GM23248 (cell line): Measurements from ENCODE around the gene DENND2D. TPM values are rescaled to one million over a fixed set of nuclear protein-coding genes. Genes with fewer than 3 reads are reported as not detected.

Experiments
- DNase-seq: peaks from one replicate; pipeline ENCODE4 v3.0.0-alpha.2; 2015
- H2AFZ ChIP-seq: fragments of 200-600 bp; sonication (generic); 2 replicates; pipeline ENCODE4 v1.6.1; 2016; ENCODE audit warnings: antibody characterized with exemption
- H3F3A ChIP-seq: fragments of 200-600 bp; sonication (generic); 2 replicates; pipeline ENCODE4 v1.6.1; 2016; ENCODE audit warnings: mild to moderate bottlenecking, antibody characterized with exemption, mixed run types; ENCODE audit not compliant: insufficient read depth
- H3K27ac ChIP-seq: fragments of 200-600 bp; sonication (generic); 2 replicates; pipeline ENCODE4 v1.5.1; 2016; ENCODE audit warnings: mild to moderate bottlenecking
- H3K27me3 ChIP-seq: fragments of 200-600 bp; sonication (generic); replicated peaks from 2 replicates; pipeline ENCODE4 v1.6.1; 2016; ENCODE audit warnings: mild to moderate bottlenecking; ENCODE audit not compliant: insufficient read depth
- H3K36me3 ChIP-seq: fragments of 200-600 bp; sonication (generic); 2 replicates; pipeline ENCODE4 v1.6.1; 2016; ENCODE audit warnings: low read depth, mild to moderate bottlenecking
- H3K4me1 ChIP-seq: fragments of 200-600 bp; sonication (generic); 2 replicates; pipeline ENCODE4 v1.6.1; 2016; ENCODE audit warnings: mild to moderate bottlenecking; ENCODE audit not compliant: insufficient read depth
- H3K4me2 ChIP-seq: fragments of 200-600 bp; sonication (generic); one replicate; pipeline ENCODE4 v1.6.1; 2016; ENCODE audit warnings: mild to moderate bottlenecking; ENCODE audit not compliant: unreplicated experiment
- H3K4me3 ChIP-seq: fragments of 200-600 bp; sonication (generic); 2 replicates; pipeline ENCODE4 v1.5.1; 2016; ENCODE audit warnings: mild to moderate bottlenecking
- H3K79me2 ChIP-seq: fragments of 200-600 bp; sonication (generic); 2 replicates; pipeline ENCODE4 v1.6.1; 2016; ENCODE audit warnings: mild to moderate bottlenecking; ENCODE audit not compliant: insufficient read depth
- H3K9ac ChIP-seq: fragments of 200-600 bp; sonication (generic); 2 replicates; pipeline ENCODE4 v1.6.1; 2016; ENCODE audit warnings: mild to moderate bottlenecking
- H3K9me2 ChIP-seq: fragments of 200-600 bp; sonication (generic); 2 replicates; pipeline ENCODE4 v1.6.1; 2016; ENCODE audit warnings: mixed run types, mild to moderate bottlenecking, moderate library complexity; ENCODE audit not compliant: insufficient read depth
- H3K9me3 ChIP-seq: fragments of 200-600 bp; sonication (generic); one replicate; pipeline ENCODE4 v1.6.1; 2017; ENCODE audit warnings: low read depth
- H4K20me1 ChIP-seq: fragments of 200-600 bp; sonication (generic); 2 replicates; pipeline ENCODE4 v1.6.0; 2016; ENCODE audit not compliant: insufficient read depth
- EZH2 ChIP-seq: fragments of 200-600 bp; sonication (generic); IDR thresholded peaks from 2 replicates; pipeline ENCODE4 v1.6.1; 2018; ENCODE audit warnings: antibody characterized with exemption, mild to moderate bottlenecking; ENCODE audit not compliant: insufficient read depth, poor library complexity, severe bottlenecking
- EZH2phosphoT487 ChIP-seq: fragments of 200-600 bp; sonication (generic); IDR thresholded peaks from 2 replicates; pipeline ENCODE4 v1.6.1; 2018; ENCODE audit warnings: antibody characterized with exemption, moderate library complexity, mild to moderate bottlenecking, low read depth; ENCODE audit not compliant: insufficient read depth
- WGBS, 2 experiments: methylation state at CpG; one replicate each; pipeline ENCODE4 v1.1.6; 2015 to 2017; ENCODE audit warnings: low lambda C conversion rate in 2 of 2, low coverage in 1 of 2; ENCODE audit errors: missing lambda C conversion rate in 2 of 2; 5-methylcytosine and 5-hydroxymethylcytosine counted together
- in situ Hi-C: fragments of 300-500 bp; cut with MboI; formaldehyde crosslinking; loops from 2 replicates; pipeline ENCODE4 v1.15.0; 2020
- polyA plus RNA-seq: library from polyadenylated mRNA; unstranded; fragments of >200 nt; fragmentation: Nextera tagmentation; extraction: Ambion mirVana; gene quantifications from 2 replicates; pipeline ENCODE4 v1.2.1, GENCODE V29; 2016
- total RNA-seq: library from RNA; depleted of rRNA; stranded (reverse); fragments of >200 nt; shearing (Covaris generic); gene quantifications from 2 replicates; pipeline ENCODE4 v1.2.3, GENCODE V29; 2014

DENND2D gene
- total and polyA plus RNA-seq, 2 experiments from 2014 or later, result 3.7 to 6.6 TPM

DNA sequence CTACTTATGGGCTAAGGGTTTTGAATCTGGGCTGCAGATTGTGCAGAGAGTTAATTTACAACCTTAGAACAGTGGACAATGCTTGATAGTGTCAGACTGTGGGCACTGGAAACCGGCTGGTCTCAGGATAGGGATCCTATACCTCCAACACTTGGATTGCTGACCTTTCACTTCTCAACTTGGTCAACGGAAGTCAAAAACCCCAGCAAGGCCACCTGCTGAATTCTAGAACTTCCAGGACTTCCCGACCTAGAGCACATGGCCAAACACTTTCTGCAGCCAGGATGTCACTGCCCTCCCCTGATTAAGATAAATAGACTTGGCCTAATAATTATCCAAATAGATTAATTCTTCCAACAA, 336 bp upstream of the DENND2D start:
- WGBS, 2 experiments, result 47 to 63% methylated on average over 3 of the region's 3 CpGs

DNA sequence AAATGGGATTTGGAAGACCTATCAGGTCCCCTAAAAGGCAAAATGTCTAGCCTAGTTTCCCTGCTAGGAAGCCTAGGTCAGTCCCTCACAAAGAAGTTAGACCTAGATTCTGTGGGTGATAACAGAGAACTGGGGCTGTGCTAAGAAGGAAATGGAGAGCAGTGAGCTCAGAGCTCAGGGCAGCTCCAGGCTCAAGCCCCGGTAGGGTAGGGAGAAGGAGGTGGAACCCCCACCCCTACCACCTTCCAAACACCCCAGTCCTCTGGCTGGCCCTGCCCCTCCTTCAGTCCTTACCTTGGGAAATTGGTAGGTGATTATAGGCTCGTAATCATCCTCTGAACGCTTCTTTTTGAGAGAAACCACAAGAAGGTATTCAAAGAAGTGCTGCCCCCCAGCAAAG, 1.1 kb downstream of the DENND2D start:
- no peak overlapping the region for H3K9ac ChIP-seq
- 71 to 84% methylated on average over 3 of the region's 3 CpGs for WGBS, 2 experiments
- H3K36me3 ChIP-seq, result no peaks in the 10 kb centered on the region
- no peaks in the 10 kb centered on the region for H3K27me3 ChIP-seq
- TF ChIP-seq EZH2 (no peak), EZH2phosphoT487 (no peak)
- H3K9me2 ChIP-seq, result no peaks in the 10 kb centered on the region
- H3K4me2 ChIP-seq, result no peak overlapping the region
- no peak overlapping the region for H2AFZ ChIP-seq
- H3K4me1 ChIP-seq, result peaks cover 8% of the 10 kb centered on the region
- no peak overlapping the region for H3K4me3 ChIP-seq
- peaks cover 2% of the 10 kb centered on the region; the same call in 1 of the 2 replicates for H3F3A ChIP-seq
- no peaks in the 10 kb centered on the region for H3K9me3 ChIP-seq
- DNase-seq, result no peak
- H4K20me1 ChIP-seq, result no peaks in the 10 kb centered on the region
- no peaks in the 10 kb centered on the region for H3K79me2 ChIP-seq
- in situ Hi-C loops, result no loop called here
- H3K27ac ChIP-seq, result no peak overlapping the region

More for the DNA sequence above, 336 bp upstream of the DENND2D start:
- Histone ChIP-seq H3K4me1 (0 out of 2 replicates have a peak, but pooled peaks cover 3% of the 10 kb centered on the region), H3K9me3 (no peaks in the 10 kb centered on the region), H3K36me3 (no peaks in the 10 kb centered on the region), H3K9ac (no peak overlapping the region), H3K27ac (no peak overlapping the region), H3K79me2 (no peaks in the 10 kb centered on the region), H3F3A (peaks cover 4% of the 10 kb centered on the region), H3K4me3 (no peak overlapping the region), H2AFZ (no peak overlapping the region), H3K4me2 (no peak overlapping the region), H4K20me1 (no peaks in the 10 kb centered on the region), H3K27me3 (no peaks in the 10 kb centered on the region), H3K9me2 (no peaks in the 10 kb centered on the region)
- no peak for DNase-seq
- TF ChIP-seq EZH2phosphoT487 (no peak), EZH2 (no peak)
- in situ Hi-C loops, result loop anchor here (25.0 kb wide), 1 partner anchor 562 kb away; the partner anchor contains the start of gene DDX20

DNA sequence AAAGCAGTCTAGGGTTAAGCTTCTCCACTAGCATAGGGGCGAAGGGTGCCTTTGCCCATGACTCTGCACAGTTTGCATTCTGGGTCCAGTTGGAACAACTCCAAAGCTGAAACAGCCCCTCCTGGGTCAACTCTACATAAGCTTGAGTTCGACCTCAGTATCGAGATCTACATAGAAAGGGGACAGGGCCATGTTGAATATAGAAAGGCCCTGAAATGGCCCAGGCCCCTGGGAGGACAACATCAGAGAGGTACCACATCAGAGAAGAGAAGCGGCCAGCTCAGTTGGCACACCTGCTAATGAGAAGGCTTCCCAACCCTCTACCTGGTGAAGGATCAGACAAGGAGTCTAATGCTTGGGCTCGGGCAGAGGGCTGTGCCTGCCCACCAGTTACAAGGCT, 1.6 kb downstream of the DENND2D start:
- in situ Hi-C loops, result no loop called here
- Histone ChIP-seq H3K79me2 (no peaks in the 10 kb centered on the region), H3K4me1 (peaks cover 13% of the 10 kb centered on the region), H3K9me2 (no peaks in the 10 kb centered on the region), H2AFZ (no peak overlapping the region), H3K4me2 (no peak overlapping the region), H3K9me3 (no peaks in the 10 kb centered on the region), H3F3A (peaks cover 6% of the 10 kb centered on the region), H3K9ac (no peak overlapping the region), H3K36me3 (no peaks in the 10 kb centered on the region), H4K20me1 (no peaks in the 10 kb centered on the region), H3K27ac (no peak overlapping the region), H3K27me3 (no peaks in the 10 kb centered on the region), H3K4me3 (no peak overlapping the region)
- no peak for DNase-seq
- 95 to 97% methylated on average over 5 of the region's 5 CpGs for WGBS, 2 experiments
- no peak for TF ChIP-seq EZH2phosphoT487

DNA sequence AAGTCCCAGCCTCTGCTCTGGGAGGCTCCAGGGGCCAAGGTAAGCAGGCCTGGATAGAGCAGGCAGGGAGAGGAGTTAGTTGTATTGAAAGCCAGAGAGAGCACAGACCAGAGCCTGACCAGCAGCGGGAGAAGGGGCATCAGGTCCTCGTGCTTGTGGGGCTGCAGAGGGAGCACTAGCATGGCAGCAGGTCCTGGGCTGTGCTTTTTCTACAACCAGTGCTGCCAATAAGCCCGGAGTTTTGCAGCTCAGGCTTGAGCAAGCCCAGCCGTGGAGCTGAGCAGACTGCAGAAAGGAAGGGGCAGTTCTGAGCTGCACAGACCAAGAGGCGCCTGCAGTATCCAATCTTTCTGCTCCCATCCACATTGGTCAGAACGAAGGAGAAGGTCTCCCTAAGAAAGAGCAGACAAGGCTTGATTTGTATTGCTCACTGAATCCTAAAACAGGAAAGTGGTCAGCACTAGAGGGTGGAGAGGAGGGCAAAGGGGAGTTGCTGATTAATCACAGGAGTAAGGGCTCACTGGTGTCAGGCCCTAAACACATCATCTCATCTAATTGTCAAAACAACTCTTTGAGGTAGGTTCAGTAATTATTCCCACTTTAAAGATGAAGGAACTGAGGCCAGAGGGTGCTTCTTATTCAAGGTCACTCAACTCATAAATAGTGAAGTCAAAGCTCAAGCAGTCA, 2.7 kb downstream of the DENND2D start:
- Histone ChIP-seq H3K27me3 (no peaks in the 10 kb centered on the region), H3K9ac (no peak overlapping the region), H3K27ac (no peak overlapping the region), H3K79me2 (no peaks in the 10 kb centered on the region), H3K36me3 (no peaks in the 10 kb centered on the region), H3K9me2 (no peaks in the 10 kb centered on the region), H4K20me1 (no peaks in the 10 kb centered on the region), H2AFZ (no peak overlapping the region), H3K4me2 (no peak overlapping the region), H3K4me3 (no peak overlapping the region), H3K4me1 (peaks cover 21% of the 10 kb centered on the region), H3K9me3 (no peaks in the 10 kb centered on the region), H3F3A (peaks cover 17% of the 10 kb centered on the region)
- WGBS, 2 experiments, result 54 to 61% methylated on average over 5 of the region's 6 CpGs
- no peak for TF ChIP-seq EZH2
- no peak for TF ChIP-seq EZH2phosphoT487
- in situ Hi-C loops, result no loop called here
- DNase-seq, result peak; percentile 43
